Fibroblast of lung (primary cell): ENCODE data around the gene MYEF2.

Experiments
- CTCF ChIP-seq, 2 donors: IDR thresholded peaks in 1 of 2; conservative IDR thresholded peaks in 1 of 2; 1 replicate in 1 of 2; 2 replicates in 1 of 2; pipeline ENCODE4 v1.5.1; 2011 to 2012; ENCODE audit warnings: low read length in 2 of 2, control low read depth in 1 of 2, inconsistent platforms in 1 of 2, low read depth in 1 of 2, mild to moderate bottlenecking in 1 of 2
- EZH2 ChIP-seq: IDR thresholded peaks from 2 replicates; pipeline ENCODE4 v1.5.1; 2012; ENCODE audit warnings: low read length, control low read depth, mild to moderate bottlenecking; ENCODE audit errors: missing control alignments

- TF ChIP-seq CTCF (conservative IDR thresholded peaks at IDR 0.05 in 1 of 2, IDR thresholded peaks at IDR 0.05 in 1 of 2; ENCODE audit: low read depth in 1 of 2, low read length in 2 of 2) (no peak), EZH2 (no peak)
These were observed 88.4 kb downstream of the MYEF2 start for GRCh38 chr15:48089702-48090101.
